Stimulated activated CD8-positive, alpha-beta memory T cell treated with anti-CD3 and anti-CD28 coated beads, Interleukin-2, amount 100 ng/mL, for 1 hour (primary cell): ENCODE data around the gene PRKCD.

Source experiments
- DNase-seq, 2 donors: peaks; one replicate each; pipeline ENCODE4 v3.0.0-alpha.2; 2020; ENCODE audit warnings: low read depth in 2 of 2

PRKCD gene

GRCh38 chr3:53190659-53191058, 29.6 kb downstream of the PRKCD start:
- no peak for DNase-seq

- no peak for DNase-seq
Observed at GRCh38 chr3:53191836-53192480, 30.9 kb downstream of the PRKCD start.

GRCh38 chr3:53192608-53193007, 31.6 kb downstream of the PRKCD start:
- DNase-seq, result no peak

- DNase-seq, result no peak
Observed at GRCh38 chr3:53193466-53194209, 32.6 kb downstream of the PRKCD start.

- DNase-seq, result no peak
Observed at GRCh38 chr3:53194210-53195065, 33.4 kb downstream of the PRKCD start.

- no peak for DNase-seq
Observed at GRCh38 chr3:53195066-53195450, 34.0 kb downstream of the PRKCD start.

GRCh38 chr3:53195602-53196574, 34.9 kb downstream of the PRKCD start:
- peak; percentile 13 to 21 for DNase-seq

- no peak for DNase-seq
Observed at GRCh38 chr3:53196575-53197407, 35.8 kb downstream of the PRKCD start.

- DNase-seq, result no peak
Observed at GRCh38 chr3:53198256-53198977, 37.4 kb downstream of the PRKCD start.

- no peak for DNase-seq
Observed at GRCh38 chr3:53198996-53199395, 38.0 kb downstream of the PRKCD start.

- DNase-seq, result no peak
Observed at GRCh38 chr3:53199834-53200233, 38.8 kb downstream of the PRKCD start.

GRCh38 chr3:53200501-53201498, 39.8 kb downstream of the PRKCD start:
- no peak for DNase-seq

GRCh38 chr3:53202331-53203015, 41.5 kb downstream of the PRKCD start:
- DNase-seq, result no peak

GRCh38 chr3:53211706-53212702, 51.0 kb downstream of the PRKCD start:
- no peak for DNase-seq

GRCh38 chr3:53213276-53213675, 52.3 kb downstream of the PRKCD start:
- DNase-seq, result no peak

GRCh38 chr3:53215816-53216215, 54.8 kb downstream of the PRKCD start:
- DNase-seq, result no peak

- no peak for DNase-seq
Observed at GRCh38 chr3:53216723-53217122, 55.7 kb downstream of the PRKCD start.
